ENCODE results near the gene ZNF888.
"Not testable (repeated sequence)": the region's sequence is repeated elsewhere in the genome, so short reads cannot be mapped to it uniquely, and the experiment has no call there.

ZNF888 gene

DNA sequence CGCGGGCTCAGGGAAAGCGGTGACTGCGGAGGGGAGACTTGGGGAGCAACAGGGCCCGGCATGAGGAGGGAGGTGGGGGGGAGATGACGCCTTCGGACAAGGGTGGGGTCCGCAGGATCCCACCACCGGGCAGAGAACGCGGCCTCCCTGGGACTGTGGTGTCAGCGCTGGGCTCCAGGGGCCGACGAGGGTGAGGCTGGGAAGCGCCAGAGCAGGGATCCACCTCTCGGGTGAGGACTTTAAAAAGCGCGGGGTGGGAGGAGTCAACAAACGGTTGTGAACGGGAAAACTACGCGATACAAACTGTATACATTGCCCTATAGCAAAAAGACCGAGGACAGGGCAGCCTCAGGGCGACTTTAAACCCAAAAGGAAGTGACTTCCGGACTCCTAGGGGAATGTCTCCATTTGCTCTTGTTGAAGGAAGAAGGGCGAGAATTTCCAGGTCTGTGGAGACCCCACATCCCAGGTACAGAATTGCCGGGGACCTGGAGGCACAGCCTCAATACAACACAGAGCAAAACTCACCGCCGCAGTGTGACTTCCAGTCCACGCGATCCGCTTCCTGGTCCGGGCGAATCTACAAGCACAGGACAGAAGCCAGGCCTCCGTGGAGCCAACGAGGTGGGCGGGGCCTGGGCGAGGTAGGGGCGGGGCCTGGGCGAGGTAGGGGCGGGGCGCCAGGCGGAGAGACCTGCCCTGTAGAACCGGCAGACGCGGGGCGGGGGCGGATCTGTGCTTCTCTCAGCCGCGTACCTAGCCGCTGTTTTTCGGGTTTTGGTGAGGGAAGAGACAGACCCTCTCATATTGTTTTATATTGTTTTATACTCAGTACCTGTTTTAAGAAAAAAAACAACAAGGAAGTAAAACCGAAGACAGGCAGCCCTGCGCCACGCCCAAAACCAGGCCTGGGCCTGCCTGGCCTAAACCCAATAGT lies at the start of gene ZNF888:
Gene ZNF888 (minus strand): TSS at position 588 of the 937 bp plus-strand sequence. CDS start 5,555 bp downstream, outside the sequence.
- DNase-seq, result peak; percentile 90 to 94

DNA sequence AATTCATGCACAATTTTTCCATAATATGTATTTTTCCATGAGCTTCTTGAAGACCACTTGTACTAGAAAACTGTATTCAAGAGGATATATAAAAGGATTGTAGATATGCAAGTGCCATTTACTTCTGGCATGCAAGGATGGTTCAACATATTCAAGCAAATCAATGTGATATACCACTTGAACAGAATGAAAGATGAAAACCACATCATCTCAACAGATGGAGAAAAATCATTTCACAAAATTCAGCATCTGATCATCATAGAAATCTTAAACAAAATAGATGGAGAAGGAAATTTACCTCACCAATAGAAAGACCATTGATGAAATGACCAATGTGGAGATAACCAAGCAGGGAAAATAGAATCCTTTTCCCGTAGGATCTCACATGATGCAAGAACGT lies 44.5 kb upstream of the ZNF888 start:
- DNase-seq, result no peak

DNA sequence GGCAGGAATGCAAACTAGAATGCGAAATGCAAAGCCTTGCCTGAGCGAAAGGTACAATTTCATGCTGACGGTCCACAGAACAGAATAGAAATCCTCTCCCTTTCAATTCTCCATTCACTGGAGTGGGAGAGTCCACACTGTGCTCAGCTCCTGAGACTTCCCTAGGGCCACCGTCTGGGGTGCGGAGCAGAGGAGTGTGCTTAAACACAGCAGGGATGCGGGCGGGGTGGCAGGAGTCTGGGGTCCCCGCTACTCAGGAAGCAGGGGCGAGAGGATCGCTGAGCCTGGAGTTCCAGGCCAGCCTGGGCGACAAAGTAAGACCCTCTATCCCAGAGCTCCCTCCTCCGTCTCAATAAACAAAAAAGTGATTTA lies 40.0 kb upstream of the ZNF888 start:
- DNase-seq, result peak in 1 of 2 experiments; percentile 82

DNA sequence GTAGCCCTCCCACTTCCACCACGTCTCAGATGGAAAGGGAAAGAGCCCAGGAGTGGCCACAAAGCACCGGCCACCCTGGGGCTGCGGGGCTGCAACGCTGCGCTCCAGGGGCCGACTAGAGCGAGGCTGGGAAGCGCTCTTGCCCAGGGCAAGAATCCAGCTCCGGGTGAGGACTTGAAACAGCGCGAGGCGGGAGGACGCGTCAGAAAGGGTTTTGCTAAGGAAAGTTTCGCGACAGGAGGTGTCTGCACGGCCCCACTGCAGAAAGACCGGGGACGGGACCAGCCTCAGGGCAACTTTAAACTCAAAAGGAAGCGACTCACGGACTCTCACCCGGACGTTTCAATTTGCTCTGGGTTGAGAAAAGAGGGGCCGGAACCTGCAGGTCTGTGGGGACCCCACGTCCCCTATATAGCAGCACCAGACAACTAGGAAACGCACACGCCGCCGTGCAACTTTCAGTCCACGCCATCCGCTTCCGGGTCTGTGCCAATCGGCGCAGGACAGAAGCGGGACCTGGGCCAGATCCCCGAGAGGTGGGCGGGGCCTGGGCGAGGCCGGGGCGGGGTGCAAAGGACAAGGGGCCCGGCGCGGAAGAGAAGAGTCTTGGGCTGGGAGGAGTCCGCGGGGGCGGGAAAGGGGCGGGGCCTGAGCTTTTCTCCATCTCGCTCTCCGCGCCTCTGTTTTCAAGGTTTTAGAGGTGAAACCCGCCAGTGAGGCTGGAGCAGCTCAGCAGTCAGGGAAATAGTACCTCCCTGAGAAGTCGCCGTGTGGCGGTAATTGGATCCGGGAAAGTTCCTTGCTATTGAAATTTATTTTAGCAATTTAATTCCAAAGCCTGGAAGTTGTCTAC lies 39.4 kb upstream of the ZNF888 start, which contains the start of gene ZNF816:
Gene ZNF816 (minus strand): TSS at position 488 of the 853 bp plus-strand sequence. CDS start 6,792 bp downstream, outside the sequence.
- peak; percentile 96 to 100 for DNase-seq

DNA sequence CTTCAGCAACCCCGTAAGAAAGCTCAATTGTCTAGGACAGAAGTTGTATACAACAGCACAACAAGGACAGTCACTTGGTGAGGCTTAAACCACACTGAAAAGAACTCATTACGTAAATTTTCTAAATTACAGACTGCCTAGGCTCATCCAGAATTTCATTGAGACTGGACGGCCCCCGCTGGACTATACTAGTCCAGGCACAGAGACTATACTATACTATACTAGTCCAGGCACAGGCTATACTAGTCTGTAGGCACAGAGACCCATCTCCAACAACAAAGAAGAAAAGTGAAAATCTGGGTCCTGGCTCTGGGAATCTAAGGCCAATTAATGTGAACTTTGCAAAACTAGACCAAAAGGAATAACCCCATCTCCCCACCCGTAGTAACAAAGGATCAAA lies 38.8 kb upstream of the ZNF888 start:
- no peak for DNase-seq

DNA sequence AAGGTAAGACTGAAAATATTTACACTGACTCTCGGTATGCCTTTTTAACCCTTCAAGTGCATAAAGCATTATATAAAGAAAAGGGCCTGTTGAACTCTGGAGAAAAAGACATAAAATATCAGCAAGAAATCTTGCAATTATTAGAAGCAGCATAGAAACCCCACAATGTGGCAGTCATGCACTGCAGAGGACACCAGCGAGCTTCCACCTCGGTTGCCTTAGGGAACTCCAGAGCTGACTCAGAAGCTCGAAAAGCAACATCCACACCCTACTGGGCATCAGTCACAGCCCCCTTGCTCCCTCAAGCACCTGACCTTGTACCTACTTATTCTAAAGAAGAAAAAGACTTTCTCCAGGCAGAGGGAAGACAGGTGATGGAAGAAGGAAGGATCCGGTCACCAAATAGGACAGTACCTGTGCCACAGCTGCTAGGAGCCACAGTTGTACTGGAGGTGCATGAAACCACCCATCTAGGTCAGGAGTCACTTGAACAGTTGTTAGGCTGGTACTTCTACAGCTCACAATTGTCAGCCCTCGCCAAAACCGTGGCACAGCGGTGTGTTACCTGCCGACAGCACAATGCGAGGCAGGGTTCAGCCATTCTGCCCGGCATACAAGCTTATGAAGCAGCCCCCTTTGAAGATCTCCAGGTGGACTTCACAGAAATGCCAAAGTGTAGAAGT lies 36.5 kb upstream of the ZNF888 start:
- DNase-seq, result no peak

DNA sequence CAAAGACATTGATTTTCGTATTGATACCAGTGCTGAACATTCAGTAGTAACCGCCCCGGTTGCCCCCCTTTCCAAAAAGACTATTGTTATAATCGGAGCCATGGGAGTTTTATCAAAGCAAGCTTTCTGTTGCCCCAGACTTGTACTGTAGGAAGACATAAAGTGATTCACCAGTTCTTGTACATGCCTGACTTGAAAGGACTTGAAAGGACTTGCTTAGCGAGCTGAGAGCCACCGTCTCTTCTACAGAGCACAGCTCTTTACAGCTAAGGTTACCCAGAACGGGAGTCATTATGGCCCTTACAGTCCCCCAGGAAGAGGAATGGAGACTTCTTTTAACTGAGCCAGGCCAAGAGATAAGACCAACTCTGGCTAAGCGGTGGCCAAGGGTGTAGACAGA lies 34.4 kb upstream of the ZNF888 start:
- DNase-seq, result no peak

DNA sequence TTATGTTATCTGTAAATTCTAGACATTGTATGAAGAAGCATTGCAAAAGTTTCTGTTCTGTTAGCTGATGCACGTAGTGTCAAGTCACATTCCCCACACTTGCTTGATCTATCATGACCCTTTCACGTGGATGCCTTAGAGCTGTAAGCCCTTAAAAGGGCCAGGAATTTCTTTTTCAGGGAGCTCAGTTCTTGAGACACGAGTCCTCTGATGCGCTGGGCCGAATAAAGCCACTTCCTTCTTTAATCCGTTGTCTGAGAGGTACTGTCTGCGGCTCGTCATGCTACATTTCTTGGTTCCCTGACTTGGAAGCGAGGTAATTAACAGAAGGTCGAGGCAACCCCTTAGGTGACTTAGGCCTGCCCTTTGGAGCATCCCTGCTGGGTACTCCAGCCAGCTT lies 33.7 kb upstream of the ZNF888 start:
- no peak for DNase-seq

DNA sequence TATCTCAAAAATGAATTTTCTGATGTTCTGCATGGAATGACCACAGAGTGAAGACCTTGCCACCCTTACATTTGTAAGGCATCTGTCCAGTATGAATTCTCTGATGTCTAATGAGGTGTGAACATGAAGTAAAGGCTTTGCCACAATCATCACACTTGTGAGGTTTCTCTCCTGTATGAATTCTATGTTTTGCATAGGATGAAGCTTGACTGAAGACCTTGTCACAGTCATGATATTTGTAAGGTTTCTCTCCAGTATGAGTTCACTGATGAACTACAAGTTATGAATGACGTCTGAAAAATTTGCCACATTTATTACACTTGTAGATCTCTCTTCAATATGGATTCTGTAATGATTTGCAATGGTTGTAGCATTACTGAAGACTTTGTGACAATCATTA lies 26.2 kb upstream of the ZNF888 start:
- no peak for DNase-seq

DNA sequence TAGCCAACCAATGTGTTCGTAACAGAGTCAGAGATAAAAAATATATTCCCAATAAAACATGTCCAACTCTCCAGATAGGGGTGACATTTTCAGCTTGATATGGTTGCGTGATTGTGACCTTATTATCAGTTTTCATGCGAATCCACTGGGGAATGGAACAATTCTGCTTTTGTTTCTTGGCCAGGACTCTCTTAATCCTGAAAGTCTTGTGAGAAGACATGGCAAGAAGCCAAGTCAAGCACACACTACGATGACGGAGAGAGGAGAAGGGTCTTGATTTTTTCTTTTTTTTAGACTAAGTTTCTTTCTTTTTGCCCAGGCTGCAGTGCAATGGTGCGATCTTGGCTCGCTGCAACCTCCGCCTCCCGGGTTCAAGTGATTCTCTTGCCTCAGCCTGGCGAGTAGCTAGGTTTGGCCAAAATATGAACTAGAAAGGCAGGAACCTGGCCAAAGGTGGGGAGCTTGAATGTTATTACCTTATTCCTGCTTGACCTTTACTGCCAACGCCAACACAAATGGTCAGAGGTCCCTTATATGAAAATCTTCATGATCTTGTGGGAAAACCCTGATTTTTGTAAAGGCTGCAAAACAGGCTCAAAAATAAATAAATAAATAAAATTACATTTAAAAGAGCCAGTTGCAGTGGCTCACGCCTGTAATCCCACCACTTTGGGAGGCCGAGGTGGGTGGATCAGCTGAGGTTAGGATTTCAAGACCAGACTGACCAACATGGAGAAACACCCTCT lies 25.0 kb upstream of the ZNF888 start:
- DNase-seq, result no peak

DNA sequence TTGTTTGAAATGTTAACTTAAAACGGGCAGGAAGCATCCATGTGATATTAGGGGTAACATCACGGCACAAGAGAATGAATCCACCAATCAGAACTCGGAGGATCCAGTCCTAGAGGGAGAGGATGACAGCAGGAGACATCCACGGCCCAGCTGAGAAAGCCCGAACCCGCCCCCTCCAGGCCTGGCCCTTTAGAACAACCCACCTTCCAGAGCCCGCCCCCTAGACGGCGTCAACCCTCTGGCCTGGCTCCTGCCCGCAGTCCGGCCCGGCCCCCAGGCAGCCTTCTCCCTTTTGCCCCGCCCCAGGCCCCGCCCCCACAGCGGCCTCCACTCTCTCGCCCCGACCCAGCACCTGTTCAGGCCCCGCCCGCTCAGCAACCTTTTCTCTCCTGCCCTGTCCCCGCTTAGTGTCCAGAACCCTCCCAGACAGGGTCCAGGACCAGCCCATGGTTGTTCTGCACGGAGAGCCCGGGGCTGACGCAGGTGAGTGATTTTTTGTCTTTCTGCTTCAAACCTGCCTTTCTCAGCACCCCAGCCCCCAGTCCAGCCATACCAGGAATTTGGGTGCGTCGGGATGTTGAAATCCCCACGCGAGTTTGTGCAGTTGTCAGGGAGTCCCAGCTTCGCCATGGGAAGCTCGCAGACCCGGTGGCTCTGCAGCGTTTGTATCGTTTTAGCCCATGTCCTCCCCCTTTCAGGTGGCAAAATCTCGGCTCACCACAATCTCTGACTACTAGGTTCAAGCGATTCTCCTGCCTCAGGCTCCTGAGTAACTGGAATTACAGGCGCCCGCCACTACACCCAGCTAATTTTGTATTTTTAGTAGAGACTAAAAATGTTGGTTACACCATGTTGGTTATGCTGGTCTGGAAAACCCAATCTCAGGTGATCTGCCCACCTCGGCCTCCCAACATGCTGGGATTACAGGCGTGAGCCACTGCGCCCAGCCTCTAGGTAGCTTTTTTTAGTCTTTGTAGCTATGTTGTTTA lies 23.4 kb upstream of the ZNF888 start:
- DNase-seq, result peak; percentile 72 to 92

DNA sequence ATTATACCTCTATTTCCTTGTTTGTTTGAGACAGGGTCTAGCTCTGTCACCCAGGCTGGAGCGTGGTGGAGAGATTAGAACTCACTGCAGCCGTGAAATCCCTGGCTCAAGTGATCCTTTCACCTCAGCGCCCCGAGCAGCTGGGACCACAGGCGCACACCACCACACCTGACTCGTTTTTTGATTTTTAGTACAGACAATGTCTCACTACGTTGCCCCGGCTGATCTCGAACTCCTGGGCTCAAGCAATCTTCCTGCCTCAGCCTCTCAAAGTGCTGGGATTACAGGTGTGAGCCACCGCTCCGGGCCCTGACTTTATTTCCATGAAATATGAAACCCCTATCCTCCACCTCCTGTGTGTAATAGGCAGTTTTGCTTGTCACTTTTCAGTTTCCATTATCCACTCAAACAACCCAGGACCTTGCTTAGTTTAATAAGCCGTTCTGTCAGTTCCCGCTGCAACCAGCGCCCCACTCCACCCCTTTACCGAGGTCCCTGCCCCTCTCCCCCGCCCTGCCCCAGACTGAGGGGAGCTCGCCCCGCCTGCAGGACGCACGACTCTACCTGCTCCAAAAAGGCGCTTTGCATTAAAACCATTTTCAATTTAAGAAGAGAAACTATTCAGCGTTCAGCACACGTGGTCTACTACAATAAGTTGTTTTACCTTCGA lies 22.6 kb upstream of the ZNF888 start:
- peak in 1 of 2 experiments; percentile 42 for DNase-seq

DNA sequence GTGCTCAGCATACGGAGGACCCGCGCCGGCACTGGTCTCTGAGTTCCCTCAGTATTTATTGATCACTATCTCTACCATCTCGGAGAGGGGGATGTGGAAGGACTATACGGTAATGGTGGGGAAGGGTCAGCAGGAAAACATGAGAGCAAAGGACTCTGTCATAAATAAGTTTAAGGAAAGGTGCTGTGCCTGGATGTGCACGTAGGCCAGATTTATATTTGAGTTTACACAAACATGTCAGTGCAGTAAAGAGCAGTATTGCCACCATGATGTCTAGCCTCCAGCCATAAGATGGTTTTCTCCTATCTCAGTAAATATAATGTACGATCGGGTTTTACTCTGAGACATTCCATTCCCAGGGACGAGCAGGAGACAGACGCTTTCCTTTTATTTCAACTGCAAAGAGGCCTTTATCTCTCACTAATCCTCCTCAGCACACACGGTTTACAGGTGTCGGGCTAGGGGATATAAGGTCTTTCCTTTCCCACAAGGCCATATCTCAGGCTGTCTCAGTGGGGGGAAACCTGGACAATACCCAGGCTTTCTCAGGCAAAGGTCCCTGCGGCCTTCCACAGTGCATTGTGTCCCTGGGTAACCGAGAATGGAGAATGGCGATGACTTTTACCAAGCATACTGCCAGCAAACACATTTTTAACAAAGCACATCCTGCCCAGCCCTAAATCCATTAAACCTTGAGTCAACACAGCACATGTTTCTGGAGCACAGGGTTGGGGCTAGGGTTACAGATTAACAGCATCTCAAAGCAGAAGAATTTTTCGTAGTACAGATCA lies 21.7 kb upstream of the ZNF888 start:
- DNase-seq, result not testable (repeated sequence)

DNA sequence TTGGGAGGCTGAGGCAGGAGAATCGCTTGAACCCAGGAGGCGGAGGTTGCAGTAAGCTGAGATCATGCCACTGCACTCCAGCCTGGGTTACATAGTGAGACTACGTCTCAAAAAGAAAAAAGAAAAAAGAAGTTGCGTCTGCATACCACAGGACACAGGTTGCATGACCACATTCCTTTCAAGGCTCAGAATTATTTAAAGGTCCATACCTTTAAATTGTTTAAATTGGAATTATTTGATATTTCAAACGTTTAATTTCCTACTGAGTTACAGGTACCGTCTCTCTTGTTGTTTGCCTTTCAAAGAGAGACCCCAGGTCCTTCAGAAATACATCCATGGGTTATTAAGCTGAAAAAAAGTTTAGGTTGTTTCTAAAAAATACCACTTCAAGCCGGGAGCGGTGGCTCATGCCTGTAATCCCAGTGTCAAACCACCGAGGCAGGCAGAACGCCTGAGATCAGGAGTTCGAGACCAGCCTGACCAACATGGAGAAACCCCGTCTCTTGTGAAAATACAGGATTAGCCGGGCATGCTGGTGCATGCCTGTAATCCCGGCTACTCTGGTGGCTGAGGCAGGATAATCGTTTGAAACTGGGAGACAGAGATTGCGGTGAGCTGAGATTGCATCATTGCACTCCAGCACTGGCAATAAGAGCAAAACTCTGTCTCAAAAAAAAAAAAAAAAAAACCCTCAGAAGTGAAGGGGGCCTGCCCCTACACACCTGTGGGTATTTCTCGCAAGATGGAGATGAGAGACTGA lies 20.8 kb upstream of the ZNF888 start:
- no peak for DNase-seq

DNA sequence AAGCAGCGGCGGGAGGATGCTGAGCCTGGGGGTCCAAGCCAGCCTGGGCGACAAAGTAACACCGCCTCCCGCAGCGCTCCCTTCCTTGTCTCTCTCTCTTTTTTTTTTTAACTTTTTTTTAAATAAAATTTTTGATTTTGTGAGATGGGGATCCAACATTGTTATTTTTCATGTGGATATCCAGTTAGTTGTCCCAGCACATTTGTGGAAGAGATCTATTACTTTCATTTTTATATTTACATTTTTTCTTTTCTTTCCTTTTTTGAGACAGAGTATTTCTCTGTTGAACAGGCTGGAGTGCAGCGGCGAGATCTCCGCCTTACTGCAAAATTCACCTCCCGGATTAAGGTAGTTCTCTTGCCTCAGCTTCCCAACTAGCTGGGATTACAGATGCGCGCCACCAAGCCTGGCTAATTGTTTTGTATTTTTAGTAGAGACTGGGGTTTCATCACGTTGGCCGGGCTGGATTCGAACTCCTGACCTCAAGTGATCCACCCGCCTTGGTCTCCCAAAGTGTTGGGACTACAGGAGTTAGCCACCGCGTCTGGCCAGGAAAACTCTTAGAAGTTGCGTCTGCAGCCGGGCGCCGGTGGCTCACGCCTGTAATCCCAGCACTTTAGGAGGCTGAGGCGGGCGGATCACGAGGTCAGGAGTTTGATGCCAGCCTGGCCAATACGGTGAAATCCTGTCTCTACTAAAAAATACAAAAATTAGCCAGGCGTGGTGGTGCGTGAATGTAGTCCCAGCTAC lies 20.1 kb upstream of the ZNF888 start:
- no peak for DNase-seq

DNA sequence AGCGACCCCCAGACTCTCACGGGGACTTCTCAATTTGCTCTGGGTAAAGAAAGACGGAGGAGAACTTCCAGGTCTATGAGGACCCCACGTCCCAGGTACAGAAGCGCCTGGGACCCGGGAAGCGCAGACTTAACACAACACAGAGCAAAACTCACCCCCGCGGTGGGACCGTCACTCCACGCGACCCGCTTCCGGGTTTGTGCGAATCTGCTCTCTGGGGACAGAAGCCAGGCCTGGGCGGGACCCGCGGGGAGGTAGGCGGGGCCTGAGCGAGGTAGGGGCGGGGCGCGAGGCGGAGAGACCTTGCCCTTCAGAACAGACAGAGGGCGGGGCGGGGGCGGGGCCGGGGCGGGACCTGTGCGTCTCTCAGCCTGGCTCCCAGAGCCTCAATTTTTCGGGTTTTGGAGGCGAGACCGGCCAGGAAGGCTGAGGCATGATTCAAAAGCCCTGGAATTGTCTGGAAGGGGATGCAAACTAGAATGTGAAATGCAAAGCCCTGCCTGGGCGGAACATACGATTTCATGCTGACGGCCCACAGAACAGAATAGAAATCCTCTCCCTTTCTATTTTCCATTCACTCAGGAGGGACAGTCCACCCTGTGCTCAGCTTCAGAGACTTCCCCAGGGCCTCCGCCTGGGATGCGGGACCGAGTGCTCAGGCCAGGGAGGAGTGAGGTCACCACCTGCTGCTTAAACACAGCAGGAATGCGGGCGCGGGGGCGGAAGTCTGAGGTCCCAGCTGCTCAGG lies 19.3 kb upstream of the ZNF888 start:
- DNase-seq, result peak; percentile 79 to 95

DNA sequence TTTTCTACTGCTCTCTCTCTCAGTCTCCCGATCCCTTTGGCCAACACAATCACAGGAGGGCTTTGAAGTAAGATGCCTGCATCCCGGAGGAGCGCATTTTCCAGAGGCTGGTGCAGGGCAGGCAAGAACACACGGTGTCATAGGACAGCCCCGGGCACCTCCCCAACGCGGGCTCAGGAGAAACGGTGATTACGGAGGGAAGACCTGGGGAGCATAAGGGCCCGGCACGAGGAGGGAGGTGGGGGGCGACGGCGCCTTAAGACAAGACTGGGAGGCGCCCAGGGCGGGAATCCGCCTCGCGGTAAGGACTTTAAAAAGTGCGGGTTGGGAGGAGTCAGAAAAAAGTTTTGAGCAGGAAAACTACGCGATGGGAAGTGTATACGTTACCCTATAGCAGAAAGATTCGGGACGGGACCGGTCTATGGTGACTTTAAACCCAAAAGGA lies 18.7 kb upstream of the ZNF888 start:
- peak; percentile 36 to 63 for DNase-seq
